MM.1S (cell line): ENCODE measurements around the gene ETV6.

Experiments used
- CTCF ChIP-seq: fragments of 300-600 bp; sonication (generic); IDR thresholded peaks from 2 replicates; pipeline ENCODE4 v1.5.1; 2016; ENCODE audit warnings: antibody characterized with exemption, low read length, mixed read lengths
- EZH2phosphoT487 ChIP-seq: fragments of 300-600 bp; sonication (generic); IDR thresholded peaks from 2 replicates; pipeline ENCODE4 v1.6.1; 2018; ENCODE audit warnings: antibody characterized with exemption, low read length

- TF ChIP-seq CTCF (no peak), EZH2phosphoT487 (no peak)
Measured at GRCh38 chr12:11657511-11657910, 8.0 kb downstream of the ETV6 start.
